B cell (primary cell): Measurements from ENCODE around the gene MOB1A.

ENCODE experiments used
- CTCF ChIP-seq: fragments of 200-600 bp; IDR thresholded peaks from one replicate; pipeline ENCODE4 v1.8.0; 2022; ENCODE audit warnings: antibody characterized with exemption, mild to moderate bottlenecking
- EZH2 ChIP-seq: IDR thresholded peaks from 2 replicates; pipeline ENCODE4 v1.6.1; 2012; ENCODE audit warnings: borderline replicate concordance, low read depth, mild to moderate bottlenecking, moderate library complexity, low read length; ENCODE audit not compliant: insufficient read depth, poor library complexity, severe bottlenecking

- TF ChIP-seq CTCF (no peak), EZH2 (no peak)
Measured at GRCh38 chr2:74107071-74107470, 71.6 kb downstream of the MOB1A start.
